GM18505 (cell line): Measurements from ENCODE around the gene ZNF160.
"Not testable (repeated sequence)": the region's sequence is repeated elsewhere in the genome, so short reads cannot be mapped to it uniquely, and the experiment has no call there.

Experiments used
- ATAC-seq: cut with Tn5 transposase; IDR thresholded peaks from one replicate; pipeline ENCODE4 v1.9.1; 2021; ENCODE audit not compliant: unreplicated experiment
- POLR2A ChIP-seq: IDR thresholded peaks from 4 replicates; pipeline ENCODE4 v1.6.1; 2011; ENCODE audit warnings: borderline replicate concordance; ENCODE audit not compliant: insufficient read depth, insufficient read length; ENCODE audit errors: extremely low read depth

Gene ZNF160

DNA sequence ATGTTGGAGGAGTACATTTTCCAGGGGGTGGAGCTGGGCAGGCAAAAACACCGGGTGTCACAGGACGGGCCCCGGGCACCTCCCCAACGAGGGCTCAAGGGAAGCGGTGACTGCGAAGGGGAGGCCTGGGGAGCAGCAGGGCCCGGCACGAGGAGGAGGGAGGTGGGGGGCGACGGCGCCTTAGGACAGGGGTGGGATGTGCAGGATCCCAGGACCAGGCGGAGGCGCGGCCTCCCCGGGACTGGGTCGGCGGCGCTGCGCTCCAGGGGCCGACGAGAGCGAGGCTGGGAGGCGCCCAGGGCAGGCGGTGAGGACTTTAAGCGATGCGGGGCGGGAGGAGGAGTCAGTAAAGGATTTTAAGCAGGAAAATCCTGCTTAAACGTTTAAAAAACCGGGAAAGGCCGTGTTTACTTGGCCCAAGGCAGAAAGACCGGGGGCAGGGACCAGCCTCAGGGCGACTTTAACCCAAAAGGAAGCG, 427 bp downstream of the ZNF160 start:
- no peak for TF ChIP-seq POLR2A
- ATAC-seq = no peak

DNA sequence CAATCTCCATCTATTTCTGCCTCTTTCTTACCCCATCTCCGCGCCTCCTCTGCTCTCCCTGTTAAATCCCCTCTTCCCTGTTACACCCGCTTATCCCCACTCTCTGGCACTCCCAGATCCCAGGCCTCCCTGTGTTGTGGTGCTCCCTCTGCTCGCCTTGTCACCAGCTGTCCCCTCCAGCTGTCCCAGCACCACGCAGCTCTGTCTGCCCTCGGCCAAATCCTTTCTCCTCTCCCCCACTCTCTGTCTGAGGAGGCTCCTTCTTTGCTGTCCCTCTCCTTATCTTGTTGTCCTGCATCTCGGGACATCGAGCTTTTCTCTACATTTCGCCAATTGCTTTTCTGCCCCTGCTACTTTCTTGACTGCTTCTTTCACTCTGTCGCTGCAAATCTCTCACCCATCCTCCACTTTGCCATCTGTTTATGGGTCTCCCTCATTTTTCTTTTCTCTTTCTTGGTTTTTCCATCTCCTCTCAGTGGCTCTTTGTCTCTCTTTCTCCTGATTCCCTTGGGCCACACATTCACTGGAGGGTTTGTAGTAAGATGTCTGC, 941 bp downstream of the ZNF160 start:
- no peak for ATAC-seq
- no peak for TF ChIP-seq POLR2A

GRCh38 chr19:53101518-53101917, 1.7 kb downstream of the ZNF160 start:
- no peak for TF ChIP-seq POLR2A
- ATAC-seq = no peak

DNA sequence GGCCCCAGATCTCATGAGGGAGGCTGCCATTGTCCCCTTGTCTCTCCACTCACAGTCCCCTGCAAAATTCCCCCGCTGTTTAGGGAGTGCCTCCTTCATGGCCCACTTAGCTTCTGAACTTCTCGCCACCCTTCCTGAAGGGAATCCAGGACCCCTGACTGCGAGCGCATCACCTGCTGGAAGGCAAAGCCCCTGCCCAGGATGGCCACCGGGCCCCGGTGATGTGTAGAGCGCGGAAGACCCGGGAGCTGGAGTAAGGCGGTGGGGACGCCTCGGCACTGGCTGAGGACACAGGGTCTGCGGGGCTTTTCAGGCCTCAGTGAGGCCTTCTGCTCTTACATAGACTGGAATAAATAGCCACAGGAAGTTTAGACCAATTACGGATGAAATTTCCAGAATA, 4.7 kb downstream of the ZNF160 start:
- not testable (repeated sequence) for ATAC-seq

DNA sequence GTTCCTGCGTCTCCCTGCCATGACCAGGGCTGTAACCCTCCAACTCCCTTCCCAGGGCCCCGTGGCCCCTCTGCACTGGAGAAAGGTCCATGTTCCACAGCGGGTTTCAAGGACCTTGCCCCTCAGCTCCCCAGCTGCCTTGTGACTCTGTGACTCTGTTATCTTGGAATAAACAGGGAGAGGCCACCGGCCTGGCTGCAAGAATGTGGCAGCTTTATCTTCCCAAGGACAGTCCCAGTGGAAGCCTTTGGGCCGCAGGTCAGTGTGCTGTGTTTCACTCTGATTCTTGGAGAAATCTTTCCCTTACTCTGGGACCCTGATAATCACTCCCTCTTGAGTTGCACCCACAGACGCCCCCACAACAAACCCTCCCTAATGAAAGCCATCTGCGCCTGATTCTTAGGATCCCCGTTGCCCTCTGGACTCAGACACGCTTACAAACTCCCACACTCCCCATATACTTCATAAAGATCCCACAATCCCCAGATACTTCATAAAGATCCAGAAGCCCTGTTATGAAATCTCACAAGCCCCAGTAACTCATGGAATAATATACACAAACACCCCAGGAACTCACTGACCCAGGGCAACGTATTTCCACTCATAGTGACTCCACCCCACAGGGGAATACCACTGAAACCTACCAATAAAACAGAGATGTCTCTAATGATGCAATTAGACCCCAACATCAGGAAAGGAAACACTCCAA, 6.1 kb downstream of the ZNF160 start:
- ATAC-seq = not testable (repeated sequence)

- not testable (repeated sequence) for ATAC-seq
These were observed 6.6 kb downstream of the ZNF160 start for GRCh38 chr19:53096579-53096978.

GRCh38 chr19:53094754-53095575, 8.3 kb downstream of the ZNF160 start:
- no peak for ATAC-seq
- TF ChIP-seq POLR2A = no peak

GRCh38 chr19:53092723-53093122, 10.5 kb downstream of the ZNF160 start:
- TF ChIP-seq POLR2A = no peak
- no peak for ATAC-seq

DNA sequence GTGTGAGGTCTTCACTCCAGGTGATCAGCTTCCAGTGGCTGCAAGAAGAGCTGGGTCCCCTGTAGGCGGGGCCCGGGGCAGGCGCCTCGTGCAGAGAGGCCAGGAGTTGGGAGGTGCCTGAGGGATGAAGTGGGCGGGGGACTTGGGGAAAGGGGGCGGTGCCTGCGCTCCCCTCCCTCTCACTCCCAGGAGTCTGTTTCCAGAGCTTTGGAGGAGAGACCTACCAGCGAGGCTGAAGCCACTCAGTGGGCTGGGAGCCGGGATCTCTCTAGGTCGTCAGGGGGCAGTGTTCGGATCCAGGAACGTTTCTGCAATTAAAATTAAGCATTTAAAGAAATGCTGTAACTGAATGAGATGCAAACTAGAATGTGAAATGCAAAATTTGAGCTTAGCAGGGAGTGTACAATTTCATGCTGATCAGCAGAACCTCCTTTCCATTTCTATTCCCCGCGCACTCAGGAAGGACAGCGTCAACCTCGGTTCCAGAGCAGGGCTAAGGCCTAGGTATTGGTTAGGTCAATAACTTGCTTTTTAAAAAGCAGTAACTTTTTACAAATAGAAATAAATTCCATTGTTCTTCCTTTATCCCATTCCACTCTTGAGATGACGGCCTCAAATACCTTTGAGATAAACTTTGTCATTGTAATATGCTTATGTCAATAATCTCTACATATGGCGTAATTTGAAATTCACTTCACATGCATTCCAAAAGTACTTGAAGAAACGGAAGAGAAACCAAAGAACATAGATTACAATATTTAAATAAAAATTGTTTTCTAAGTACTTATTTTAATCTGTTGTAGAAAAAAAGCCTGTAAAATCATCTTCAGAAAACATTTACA, 11.6 kb downstream of the ZNF160 start:
- ATAC-seq = no peak
- no peak for TF ChIP-seq POLR2A

DNA sequence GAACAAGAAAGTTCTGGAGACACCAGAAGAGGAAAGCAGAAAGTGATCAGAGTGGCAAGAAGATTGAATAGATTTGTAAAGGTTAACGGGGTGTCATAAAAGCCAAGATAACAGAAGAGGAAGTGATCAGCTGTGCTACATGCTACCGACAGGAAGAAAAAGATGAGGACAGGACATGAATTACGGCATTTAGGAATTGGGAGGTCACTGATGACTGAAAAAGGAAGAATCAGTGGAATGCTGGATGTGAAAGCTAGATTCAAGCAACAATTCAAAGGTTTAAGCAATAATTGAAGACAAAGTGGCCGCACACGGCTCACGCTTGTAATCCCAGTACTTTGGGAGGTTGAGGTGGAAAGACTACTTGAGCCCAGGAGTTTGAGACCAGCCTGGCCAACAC, 15.1 kb downstream of the ZNF160 start:
- no peak for TF ChIP-seq POLR2A
- ATAC-seq = no peak

GRCh38 chr19:53086949-53087348, 16.3 kb downstream of the ZNF160 start:
- ATAC-seq = no peak
- TF ChIP-seq POLR2A = no peak

- TF ChIP-seq POLR2A = no peak
- ATAC-seq = no peak
These were observed 17.7 kb downstream of the ZNF160 start for GRCh38 chr19:53085496-53085895.

- TF ChIP-seq POLR2A = no peak
These were observed 20.3 kb downstream of the ZNF160 start for GRCh38 chr19:53082929-53083328.

GRCh38 chr19:53079313-53079924, 23.8 kb downstream of the ZNF160 start:
- TF ChIP-seq POLR2A = no peak
- no peak for ATAC-seq

More at GRCh38 chr19:53082929-53083328, 20.3 kb downstream of the ZNF160 start:
- no peak for ATAC-seq
